HG03565 (cell line): ENCODE measurements around the gene NIPAL3.
"Not testable (repeated sequence)": the region's sequence is repeated elsewhere in the genome, so short reads cannot be mapped to it uniquely, and the experiment has no call there.

Source experiments
- ATAC-seq: cut with Tn5 transposase; IDR thresholded peaks from one replicate; pipeline ENCODE4 v1.9.1; 2021; ENCODE audit warnings: mild to moderate bottlenecking, moderate library complexity; ENCODE audit not compliant: unreplicated experiment

NIPAL3 gene

GRCh38 chr1:24421502-24421901, 5.9 kb downstream of the NIPAL3 start:
- no peak for ATAC-seq

- ATAC-seq = no peak
Measured at GRCh38 chr1:24424207-24424606, 8.6 kb downstream of the NIPAL3 start.

GRCh38 chr1:24424990-24425389, 9.4 kb downstream of the NIPAL3 start:
- ATAC-seq = no peak

DNA sequence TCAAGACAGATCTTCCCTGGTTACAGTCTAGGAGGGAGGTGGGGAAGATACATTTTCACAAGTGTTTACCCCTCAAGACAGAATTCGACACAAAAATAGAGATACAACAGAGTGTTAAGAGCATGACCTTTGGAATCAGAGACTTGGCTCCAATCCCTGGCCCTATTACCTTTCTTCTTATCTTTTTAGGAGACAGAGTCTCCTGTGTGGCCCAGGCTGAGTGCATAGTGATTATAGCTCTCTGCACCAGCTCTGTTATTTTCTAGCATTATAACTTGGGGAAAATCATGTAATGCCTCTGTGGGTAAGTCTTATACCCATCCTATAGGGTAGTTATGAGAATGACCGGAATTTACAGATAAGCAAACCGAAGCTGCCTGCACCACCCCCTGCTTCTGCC, 9.8 kb downstream of the NIPAL3 start:
- ATAC-seq = no peak

DNA sequence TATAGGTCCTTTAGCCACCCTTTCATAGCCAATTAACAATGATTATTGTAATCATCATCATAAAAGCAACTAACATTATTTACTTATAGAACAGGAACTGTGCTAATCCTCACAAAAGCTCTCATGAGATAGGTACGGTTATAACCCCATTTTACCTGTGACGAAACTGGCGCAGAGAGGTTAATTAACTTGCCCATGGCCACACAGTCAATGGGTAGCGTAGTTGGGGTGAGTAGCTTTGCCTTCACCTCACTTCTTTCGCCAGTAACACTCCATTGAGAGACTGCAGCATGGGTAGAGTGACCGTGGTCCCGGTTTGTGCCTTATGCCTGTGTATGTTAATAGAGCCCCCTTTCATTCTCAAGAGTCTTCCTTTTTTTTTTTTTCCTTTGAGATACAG, 10.3 kb downstream of the NIPAL3 start:
- ATAC-seq = no peak

- ATAC-seq = no peak
Measured at GRCh38 chr1:24426744-24427544, 11.3 kb downstream of the NIPAL3 start.

DNA sequence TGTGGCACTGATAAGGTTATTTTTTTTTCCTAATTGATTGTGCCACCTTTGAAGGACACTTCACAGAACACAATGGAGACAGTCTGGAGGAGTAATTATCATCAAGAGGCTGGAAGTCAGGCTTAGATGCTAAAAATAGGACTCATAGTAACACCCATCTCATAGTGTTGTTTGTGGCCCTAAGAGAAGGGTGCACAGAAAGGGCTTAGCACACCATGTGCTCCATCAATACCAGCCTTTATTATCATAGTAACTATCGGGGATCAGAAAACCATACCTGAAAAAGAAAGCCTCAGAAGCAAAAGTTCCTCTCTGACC, 11.9 kb downstream of the NIPAL3 start:
- no peak for ATAC-seq

GRCh38 chr1:24435782-24436365, 20.3 kb downstream of the NIPAL3 start:
- no peak for ATAC-seq

DNA sequence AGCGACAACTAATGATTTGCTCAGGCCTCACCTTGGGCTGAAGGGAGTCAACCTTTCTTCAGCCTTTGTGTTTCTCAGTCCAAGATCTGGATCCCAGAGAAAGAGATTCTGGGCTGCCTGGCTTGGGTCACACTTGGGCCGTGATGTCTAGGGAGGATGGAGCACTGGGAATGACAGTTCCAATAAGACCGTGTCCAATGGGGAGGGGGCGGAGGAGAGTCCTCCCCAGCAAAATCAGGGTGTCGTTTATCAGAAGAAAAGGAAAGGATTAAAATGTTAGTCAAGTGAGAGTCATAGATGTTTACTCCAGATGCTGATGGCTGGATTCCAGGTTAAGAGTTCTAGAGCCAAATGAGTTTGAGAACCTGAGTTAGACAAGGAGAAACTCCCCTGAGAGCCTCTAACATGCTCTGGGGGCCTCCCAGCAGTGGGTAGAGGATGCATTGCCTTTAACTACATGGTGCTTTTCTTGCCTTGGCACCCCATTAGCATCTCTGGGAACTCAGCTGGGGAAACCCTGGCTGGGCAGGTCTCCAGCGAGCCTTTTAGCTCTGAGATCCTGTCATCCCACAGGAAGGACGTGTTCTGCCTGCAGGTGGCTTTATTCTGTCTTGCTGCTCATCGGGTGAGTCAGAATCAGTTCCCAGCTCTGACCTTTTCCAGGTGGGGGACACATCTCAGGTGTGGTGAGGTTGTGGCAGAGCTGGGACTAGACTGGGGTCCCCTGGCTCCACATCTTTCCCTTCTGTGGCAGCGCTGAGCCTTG, 22.2 kb downstream of the NIPAL3 start:
- ATAC-seq = no peak

DNA sequence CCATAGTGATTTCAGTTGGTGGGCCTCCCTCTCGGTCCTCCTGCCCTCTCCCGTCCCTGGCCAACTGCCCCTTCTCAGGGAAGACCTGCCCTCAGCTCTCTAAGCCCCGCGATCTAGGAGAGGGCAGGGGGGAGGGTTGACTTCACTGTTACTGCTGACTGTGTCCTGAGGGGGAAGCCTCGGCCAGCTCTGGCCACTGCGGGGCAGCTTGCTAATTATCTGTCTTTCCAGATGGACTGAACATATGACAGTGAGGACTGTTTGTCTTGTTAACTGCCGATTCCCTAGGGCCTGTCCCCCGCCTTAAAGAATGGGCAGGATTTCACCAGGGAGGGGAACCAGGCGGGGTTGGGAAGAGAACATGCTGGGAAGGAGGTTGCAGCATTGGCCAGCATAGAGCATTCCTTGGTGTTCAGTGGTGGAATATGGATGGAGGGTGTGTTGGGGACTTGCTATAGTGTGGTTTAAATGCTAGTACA, 22.9 kb downstream of the NIPAL3 start:
- no peak for ATAC-seq

- ATAC-seq = no peak
Measured at GRCh38 chr1:24440436-24440835, 24.8 kb downstream of the NIPAL3 start.

DNA sequence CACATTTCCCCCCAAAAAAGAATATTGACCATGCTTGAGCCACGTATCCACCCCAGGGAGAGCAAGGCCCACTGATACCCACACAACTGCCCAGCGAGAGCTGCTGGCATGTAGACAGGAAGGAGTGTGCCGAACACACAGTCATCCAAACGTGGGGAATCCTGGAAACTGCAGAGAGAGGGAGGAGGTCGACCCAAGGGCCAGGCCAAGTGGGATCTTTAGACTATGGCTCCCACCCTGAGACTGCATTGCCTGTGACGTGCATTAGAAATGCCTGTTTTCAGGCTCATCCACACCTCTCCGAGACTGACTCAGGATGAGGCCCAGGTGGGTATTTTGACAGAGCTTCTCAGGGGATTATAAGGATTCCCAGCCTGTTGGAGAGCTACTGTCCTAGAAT, 25.9 kb downstream of the NIPAL3 start:
- ATAC-seq = no peak

GRCh38 chr1:24441996-24442668, 26.5 kb downstream of the NIPAL3 start:
- no peak for ATAC-seq

- ATAC-seq = no peak
Measured at GRCh38 chr1:24442764-24443163, 27.2 kb downstream of the NIPAL3 start.

- ATAC-seq = no peak
Measured at GRCh38 chr1:24443241-24443656, 27.6 kb downstream of the NIPAL3 start.

GRCh38 chr1:24446446-24446845, 30.8 kb downstream of the NIPAL3 start:
- not testable (repeated sequence) for ATAC-seq

DNA sequence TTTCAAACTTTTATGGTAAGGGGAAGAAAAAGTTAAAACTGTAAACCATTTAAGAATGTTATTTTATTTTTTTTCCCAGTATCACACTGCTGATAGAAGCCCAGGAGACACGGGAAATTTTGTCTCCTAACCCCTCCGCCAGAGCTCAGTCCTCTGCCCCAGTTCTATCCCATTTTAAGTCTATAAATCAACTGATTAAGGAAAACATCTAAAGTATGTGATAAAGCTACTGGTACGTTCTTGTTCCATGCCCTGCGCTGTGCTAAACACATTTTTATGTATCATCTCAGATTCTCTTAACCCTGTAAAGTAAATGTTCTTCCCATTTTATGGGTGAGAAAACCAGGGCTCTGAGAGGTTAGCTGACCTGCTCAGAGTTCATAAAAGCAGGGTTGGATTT, 34.7 kb downstream of the NIPAL3 start:
- ATAC-seq = no peak

DNA sequence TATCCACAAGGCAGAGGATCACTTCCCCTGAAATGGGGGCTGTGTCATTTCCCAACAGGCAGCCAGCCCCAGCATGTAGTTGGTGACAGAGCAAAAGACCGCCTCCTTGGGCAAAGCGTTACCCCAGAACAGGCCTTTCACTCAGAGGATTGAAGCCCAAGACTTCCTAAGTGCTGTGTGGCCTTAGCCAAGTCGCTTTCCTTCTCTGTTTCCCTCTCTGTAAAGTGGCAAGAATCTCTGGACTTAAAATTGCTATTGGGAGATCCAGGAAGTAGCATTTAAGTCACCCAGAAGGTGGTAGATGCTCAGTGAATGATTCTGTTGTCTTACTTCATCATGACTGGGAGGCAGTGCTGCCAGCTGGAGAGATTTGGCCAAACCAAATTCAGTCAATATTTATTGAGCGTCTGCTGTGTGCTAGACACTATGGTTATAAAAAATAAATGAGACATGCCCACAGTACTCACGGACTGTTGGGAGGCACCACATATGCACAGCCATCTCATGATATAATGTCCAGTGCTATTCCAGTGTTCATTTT, 35.3 kb downstream of the NIPAL3 start:
- ATAC-seq = no peak

- no peak for ATAC-seq
Measured at GRCh38 chr1:24451746-24452145, 36.1 kb downstream of the NIPAL3 start.

- ATAC-seq = no peak
Measured at GRCh38 chr1:24452922-24453485, 37.4 kb downstream of the NIPAL3 start.

GRCh38 chr1:24454673-24455072, 39.1 kb downstream of the NIPAL3 start:
- ATAC-seq = no peak
